Endometrial microvascular endothelial cells (primary cell): ENCODE data around the gene AGAP5. TPM values are rescaled to one million over a fixed set of nuclear protein-coding genes. Genes with fewer than 3 reads are reported as not detected.
"Not testable (repeated sequence)": the region's sequence is repeated elsewhere in the genome, so short reads cannot be mapped to it uniquely, and the experiment has no call there.

Experiments used
- in situ Hi-C: cut with HindIII; loops from 2 replicates; pipeline ENCODE4 v1.10.0; 2017; ENCODE audit warnings: low sequenced_read_pairs, low pct_unique_long_range_greater_than_20kb; ENCODE audit errors: inconsistent ontology term
- total RNA-seq: library from RNA; depleted of rRNA; stranded (reverse); fragments of >200 nt; gene quantifications from one replicate; pipeline ENCODE4 v1.2.3, GENCODE V29; 2015; ENCODE audit errors: inconsistent ontology term

Gene AGAP5
- total RNA-seq, 1 donor from 2014 or later: 1.0 TPM

DNA sequence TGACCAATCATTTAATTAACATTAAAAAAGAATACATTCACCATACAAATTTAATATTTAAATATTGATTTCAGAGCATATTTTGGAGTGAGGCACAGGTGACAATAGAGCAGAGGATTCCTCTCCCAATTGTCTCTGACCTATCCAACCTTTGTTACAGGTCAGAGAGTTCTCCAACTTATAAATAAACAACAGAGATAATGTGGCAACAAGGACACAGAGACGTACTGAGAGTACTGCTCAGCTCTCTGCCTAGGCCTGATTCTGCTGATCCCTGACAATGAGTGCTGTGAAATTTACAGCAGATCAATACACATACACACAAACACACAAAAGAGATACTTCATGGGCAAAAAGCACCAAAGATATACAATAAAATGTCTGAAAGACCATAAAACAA, 18.3 kb upstream of the AGAP5 start:
- in situ Hi-C loops: no loop called here

DNA sequence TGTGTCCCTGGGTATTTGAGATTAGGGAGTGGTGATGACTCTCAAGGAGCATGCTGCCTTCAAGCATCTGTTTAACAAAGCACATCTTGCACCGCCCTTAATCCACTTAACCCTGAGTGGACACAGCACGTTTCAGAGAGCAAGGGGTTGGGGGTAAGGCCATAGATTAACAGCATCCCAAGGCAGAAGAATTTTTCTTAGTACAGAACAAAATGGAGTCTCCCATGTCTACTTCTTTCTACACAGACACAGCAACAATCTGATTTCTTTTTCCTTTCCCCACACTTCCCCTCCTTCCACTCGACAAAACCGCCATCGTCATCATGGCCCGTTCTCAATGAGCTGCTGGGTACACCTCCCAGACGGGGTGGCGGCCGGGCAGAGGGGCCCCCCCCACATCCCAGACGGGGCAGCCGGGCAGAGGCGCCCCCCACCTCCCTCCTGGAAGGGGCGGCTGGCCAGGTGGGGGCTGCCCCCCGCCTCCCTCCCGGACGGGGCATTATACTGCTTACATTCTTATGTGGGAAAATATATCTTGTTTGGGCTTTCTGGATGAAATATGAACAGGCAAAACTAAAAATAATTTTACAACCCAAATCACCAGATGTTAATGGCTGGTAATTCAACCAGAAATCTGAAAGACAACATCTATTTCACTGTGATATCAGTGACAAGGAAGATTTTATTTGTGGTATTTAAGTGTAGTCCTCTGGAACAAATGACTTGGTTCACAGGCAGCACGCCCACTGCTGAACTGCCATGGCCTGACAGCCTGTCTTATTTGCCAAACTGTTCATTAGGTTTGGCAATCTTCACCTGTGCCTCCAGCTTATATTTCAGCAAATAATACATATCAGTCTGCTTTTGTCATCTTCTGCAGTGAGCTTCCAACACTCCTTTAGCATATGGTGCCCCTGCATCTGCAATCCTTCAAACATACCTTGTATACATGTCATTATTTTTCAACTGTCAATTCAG, 17.6 kb upstream of the AGAP5 start:
- in situ Hi-C loops: not testable (repeated sequence)

DNA sequence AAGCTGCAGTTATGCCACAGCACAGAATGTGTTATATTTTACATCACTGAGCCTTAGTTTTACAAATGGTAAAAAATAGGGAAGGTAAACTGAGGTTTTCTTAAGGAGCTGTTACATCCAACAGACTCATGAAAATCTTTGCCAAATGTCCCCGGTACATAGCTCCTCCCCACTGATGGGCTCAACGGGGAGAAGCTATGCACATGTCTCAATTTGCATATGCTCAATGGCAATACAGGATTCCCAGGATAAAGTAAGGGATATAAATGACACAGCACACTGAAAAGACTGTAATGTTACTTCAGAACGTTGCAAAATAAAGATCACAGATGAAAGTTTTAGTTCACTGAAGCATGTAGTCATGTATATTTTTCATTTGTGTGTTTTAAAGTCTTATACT, 16.6 kb upstream of the AGAP5 start:
- in situ Hi-C loops: not testable (repeated sequence)

DNA sequence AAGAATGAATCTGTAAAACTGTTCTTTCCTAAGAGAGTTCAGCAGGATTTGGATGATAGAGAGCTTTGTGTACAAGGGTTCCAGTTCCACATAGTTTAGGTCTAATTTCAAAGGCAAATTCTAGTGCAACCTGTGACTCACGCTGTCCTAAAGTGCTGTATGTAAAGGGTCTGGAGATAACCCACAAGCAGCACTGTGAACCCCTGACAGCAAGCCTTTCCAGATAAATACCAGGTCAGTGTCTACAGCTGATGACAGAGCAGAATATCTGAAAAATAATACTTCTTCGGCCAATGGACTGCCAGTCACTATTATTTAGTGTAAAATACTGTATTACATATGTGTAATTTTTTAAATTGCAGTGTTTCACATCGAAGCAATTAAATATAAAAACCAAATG, 16.0 kb upstream of the AGAP5 start:
- in situ Hi-C loops: not testable (repeated sequence)

DNA sequence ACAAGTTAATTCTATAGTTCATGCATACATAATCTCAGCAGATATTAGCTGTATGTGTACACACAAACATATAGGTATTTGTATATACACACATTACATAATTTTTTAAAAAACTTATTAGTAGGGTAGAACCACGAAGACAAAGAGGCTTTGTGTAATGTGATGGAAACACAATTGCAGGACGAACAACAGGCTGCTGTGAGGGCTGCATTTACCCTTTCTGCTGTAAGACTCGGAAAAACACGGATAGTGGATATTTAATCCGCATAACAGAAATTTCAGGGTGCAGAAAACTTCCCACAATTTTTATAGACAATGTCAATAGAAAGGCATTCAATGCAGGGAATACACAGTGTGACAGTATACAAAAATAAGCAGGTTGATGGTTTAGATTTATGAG, 13.8 kb upstream of the AGAP5 start:
- in situ Hi-C loops: not testable (repeated sequence)

DNA sequence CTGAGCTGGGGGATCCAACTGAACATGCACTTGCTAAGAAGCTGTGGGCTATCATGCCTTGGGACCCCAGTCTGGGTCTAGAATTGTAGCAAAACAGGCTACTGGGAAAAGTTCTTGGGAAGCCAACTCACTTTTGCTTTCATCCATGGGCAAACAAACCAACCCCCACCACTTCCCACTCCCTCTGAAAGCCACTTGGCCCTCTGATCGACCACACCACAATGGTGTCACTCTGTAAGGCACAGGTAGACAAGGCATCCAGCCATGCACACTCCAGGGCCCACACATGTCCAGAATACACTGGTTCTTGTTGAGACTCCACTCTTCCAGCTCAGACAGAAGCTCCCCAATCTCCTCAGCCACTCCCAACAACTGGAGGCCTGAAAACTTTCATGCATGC, 10.2 kb upstream of the AGAP5 start:
- in situ Hi-C loops: not testable (repeated sequence)

DNA sequence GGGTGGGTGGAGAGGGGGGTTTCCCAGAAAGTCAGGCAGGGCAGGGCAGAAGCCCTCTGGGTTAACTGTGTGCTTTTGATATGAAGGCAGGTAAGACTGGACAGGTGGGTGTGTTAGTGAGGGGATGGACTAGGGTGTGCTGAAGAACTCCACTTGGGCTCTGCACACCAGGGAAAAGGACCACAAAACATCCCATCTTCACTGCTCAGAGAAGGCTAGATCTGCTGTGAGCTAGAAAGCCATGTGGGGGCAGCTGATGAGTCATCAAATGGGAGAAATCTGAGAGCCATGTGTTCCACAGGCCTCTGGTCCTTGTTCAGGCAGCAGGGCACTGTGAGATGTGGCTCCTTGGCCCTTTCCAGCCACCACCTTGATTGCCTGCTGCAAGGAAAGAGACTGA, 9.7 kb upstream of the AGAP5 start:
- in situ Hi-C loops: not testable (repeated sequence)

DNA sequence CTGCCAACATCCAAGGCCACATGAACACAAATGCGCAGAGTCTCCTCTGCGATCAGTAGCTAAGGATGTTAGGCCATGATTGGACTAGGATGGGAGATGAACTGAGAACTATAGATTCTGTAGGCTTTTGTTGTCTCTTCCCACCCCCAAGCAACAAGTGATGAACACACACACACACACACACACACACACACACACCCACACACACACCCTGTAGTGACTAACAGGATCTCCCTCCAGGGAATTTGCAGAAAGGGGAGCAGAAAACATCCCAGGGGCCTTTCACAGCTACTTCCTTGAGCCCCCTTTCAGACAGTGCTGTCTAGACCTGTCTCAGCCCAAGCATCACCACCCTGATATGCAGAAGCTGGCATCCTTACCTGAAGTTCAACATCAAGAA, 8.6 kb upstream of the AGAP5 start:
- in situ Hi-C loops: not testable (repeated sequence)

DNA sequence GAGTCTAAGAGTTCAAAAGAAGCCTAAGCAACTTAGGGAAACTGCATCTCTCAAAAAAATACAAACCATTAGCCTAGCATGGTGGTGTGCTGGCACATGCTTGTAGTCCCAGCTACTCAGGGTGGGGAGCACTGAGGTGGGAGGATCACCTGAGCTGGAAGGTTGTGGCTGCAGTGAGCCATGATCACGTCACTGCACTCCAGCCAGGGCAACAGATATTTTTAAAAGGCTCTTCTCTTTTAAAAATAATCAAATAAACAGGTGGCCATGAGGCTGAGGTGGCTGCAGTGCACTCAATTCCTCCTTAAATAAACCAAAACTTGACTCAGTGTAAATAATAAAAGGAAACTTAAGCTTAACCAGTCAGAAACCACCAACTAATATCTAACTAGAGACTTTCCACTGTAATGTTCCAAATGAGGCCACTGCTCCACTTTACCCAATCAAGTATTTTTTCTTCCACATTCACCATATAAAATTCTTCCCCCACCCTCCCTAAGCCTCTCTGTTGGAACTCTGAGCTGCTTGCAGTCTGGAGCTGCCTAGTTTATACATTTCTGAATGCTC, 7.7 kb upstream of the AGAP5 start:
- in situ Hi-C loops: not testable (repeated sequence)

DNA sequence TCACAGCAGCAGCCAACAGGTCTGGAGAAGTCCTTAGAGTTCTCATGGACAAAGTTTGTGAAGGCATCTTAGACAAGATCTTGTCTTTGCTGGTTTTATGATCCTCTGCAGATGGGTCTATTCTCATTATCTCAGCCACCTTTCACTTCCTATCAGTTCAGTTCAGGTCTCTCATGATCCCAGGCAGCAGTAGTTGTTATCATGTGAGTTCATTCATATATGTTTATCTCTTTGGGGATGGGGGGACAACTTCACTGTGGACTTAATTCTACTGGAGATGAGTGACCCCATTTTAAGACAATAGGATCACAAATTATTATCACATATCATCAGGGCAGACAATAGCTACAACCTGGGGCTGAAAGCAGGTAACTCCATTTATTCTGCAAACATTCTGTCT, 6.0 kb upstream of the AGAP5 start:
- in situ Hi-C loops: not testable (repeated sequence)

DNA sequence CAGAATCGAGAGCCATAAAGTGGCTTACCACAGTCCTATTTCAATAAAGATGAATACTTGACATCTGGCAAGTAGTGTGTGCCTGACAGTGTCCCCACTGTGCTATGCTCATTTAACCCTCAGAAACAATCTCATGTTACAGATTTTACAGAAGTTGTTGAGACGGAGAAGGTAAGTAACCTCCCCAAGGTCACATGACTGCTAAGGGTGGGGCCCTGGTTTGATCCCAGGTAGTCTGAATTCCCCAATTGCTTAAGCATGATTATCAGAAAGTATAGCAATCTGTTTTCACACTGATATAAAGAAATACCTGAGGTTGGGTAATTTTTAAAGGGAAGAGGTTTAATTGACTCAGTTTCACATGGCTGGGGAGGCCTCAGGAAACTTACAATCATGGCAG, 910 bp upstream of the AGAP5 start:
- in situ Hi-C loops: not testable (repeated sequence)

DNA sequence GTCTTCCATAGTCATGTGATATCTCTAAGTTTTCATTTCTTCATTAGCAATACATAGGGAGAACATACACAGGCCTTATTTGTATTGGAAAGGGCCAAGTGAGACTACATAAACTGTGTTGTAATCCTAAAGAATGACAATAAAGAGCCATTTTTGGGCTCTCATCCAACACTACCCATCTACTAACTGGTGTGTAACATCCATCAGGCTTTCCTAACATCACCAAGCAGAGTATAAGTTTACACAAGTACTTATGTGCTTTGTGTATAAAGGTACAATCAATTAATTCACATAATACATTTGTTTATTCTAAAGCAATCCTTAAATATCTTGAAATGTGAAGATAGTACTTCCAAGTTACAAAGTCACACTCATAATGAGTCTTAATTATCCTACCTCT, 2.6 kb downstream of the AGAP5 start:
- in situ Hi-C loops: not testable (repeated sequence)

DNA sequence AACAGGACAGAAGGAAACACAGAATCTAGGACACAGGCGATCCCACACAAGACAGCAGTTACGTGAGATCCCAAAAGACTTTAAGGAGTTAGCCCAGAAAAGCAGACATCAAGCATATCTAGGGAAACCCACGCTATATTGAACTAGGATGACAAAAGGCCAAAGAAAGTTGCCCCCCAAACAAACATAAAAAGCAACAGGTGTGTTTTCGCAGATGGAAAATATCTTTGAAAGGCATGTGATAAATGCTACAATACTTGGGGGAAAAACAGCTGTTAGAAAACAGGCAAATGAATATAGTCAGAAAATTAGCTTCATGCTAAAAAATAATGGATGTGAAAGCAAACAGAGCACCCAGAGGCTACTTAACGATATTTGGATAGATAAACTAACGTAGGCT, 7.2 kb downstream of the AGAP5 start:
- in situ Hi-C loops: not testable (repeated sequence)

DNA sequence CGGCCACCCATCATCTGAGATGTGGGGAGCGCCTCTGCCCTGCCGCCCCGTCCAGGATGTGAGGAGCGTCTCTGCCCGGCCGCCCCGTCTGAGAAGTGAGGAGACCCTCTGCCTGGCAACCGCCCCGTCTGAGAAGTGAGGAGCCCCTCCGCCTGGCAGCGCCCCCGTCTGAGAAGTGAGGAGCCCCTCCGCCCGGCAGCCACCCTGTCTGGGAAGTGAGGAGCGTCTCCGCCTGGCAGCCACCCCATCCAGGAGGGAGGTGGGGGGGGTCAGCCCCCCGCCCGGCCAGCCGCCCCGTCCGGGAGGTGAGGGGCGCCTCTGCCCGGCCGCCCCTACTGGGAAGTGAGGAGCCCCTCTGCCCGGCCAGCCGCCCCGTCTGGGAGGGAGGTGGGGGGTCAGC, 8.3 kb downstream of the AGAP5 start:
- in situ Hi-C loops: not testable (repeated sequence)

DNA sequence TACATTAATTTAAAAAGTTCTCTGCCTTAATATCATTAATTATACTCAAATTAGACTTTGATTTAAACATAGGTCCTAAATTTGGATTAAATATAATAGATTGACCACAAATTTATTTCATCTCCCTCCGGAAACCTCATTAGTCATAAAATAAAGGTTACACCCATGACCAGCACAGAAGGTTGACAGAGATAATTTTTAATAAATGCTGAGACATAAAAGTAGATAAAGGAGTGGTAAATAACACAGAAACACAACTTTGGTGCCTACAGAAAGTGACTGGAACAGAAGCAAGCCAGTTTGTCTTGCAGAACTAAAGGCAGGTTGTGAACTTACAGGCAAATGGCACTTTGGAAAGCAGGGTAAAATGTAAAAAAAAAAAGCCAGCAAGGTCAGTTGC, 10.3 kb downstream of the AGAP5 start:
- in situ Hi-C loops: not testable (repeated sequence)

DNA sequence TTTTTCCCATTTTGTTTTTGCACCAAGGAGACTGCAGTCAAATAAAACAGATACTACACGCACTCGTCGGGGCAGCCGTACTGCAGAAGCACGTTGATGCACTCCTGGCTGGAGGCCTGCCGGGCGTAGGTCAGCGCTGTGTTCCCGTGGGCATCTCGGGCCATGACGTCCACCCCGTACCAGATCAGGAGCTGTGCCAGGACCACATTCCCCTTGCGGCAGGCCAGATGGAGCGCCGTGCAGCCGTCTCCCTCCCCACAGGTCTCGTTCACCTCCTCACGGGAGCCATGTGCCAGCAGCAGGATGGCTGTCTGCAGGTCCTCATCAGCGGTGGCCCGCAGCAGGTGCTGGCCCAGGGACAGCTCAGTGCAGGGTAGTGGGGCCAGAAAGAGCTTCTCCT, 23.4 kb downstream of the AGAP5 start:
- in situ Hi-C loops: not testable (repeated sequence)

DNA sequence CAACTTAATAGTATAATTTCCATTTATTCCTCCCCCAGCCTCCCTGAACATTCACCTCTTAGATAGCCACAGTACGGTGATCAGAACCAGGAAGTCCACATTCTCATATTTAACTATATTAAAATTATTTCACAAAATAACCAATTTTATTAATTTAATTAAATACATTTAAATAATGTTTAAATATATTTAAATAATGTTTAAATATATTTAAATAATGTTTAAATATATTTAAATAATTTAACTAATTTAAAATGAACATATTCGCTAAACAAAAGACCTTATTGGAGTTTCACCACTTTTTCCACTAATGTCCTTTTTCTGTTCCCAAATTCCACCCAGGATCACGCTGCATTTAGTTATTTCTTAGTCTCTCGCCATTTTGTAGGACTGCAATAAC, 29.5 kb downstream of the AGAP5 start:
- in situ Hi-C loops: not testable (repeated sequence)

DNA sequence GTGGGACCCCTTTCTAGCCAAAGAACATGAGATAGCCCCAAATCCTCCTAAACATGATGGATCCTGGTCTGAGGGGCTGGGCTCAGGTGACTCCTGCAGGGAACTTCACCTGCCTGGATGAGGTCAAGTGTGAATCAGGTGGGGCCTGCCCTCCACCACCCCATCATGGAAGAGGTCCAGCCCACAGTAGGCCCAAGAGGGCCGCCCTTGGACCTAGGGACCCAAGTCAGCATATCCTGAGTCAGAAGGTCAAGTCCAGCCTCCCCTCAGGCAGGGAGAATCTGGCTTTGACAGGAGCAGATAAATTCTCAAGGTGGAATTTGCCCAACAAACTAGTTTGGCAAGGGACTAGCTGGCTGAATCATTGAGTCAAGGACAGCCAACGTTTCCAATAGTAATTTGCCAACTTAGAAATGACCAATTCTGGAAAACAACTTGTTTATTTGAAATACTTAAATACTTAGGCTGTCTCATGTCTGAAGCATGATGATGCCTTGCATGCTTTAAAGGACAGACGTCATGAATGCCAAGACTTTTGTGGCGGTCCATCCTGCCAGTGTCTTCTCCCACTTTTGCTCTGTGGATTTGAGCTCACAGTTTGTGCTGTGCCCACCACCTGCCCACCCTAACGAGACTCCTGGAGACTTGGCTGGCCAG, 31.6 kb downstream of the AGAP5 start:
- in situ Hi-C loops: not testable (repeated sequence)

DNA sequence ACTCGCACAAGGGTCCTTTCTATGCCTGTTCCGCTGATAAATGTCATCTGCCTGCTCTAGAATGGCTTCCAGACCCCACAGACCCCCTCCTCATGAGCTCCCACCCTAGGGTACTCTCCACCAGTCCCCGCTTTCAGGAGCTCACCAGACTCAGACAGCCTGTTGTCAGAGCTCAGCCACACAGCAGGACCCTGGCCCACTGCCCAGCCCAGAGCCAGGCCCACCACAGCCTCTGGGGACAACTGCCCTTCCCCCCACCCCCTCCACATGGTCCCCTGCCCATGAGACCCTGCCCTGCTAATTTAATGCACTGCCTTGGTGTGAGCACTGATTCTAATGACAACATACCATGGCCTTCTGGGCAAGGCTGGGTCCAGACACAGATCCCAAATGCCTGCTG, 32.3 kb downstream of the AGAP5 start:
- in situ Hi-C loops: not testable (repeated sequence)
